ENCODE data around the gene NDUFB3. TPM values are rescaled to one million over a fixed set of nuclear protein-coding genes. Genes with fewer than 3 reads are reported as not detected.
"Not testable (repeated sequence)": the region's sequence is repeated elsewhere in the genome, so short reads cannot be mapped to it uniquely, and the experiment has no call there.

Gene NDUFB3
- total RNA-seq (2014; rRNA removed; shearing (Covaris generic)) = 161 and 184 TPM in 2 replicates
- polyA plus RNA-seq (2015; cell fraction: cytosol; rRNA removed) = 74.2 and 96.5 TPM in 2 replicates
- 9.8 and 17.3 TPM in 2 replicates for polyA plus RNA-seq (2015; cell fraction: nucleus; rRNA removed)

- peak; percentile 93 for DNase-seq (ENCODE audit: low read depth, low spot score)
- in situ Hi-C loops (cut with HindIII; ENCODE audit: low pct_unique_long_range_greater_than_20kb, low sequenced_read_pairs) = no loop called here
Observed at GRCh38 chr2:201071479-201072200, at the start of gene NDUFB3, which contains the start of gene HYCC2. Gene NDUFB3 (plus strand): TSS chr2:201072001. CDS start chr2:201078883, 6,882 bp downstream. Gene HYCC2 (minus strand): TSS chr2:201071671. CDS start chr2:201024009, 47,662 bp downstream.

- in situ Hi-C loops (cut with HindIII; ENCODE audit: low pct_unique_long_range_greater_than_20kb, low sequenced_read_pairs) = no loop called here
- no peak for DNase-seq (ENCODE audit: low read depth, low spot score)
Observed at GRCh38 chr2:201024518-201024917, 47.3 kb upstream of the NDUFB3 start.

- DNase-seq (ENCODE audit: low read depth, low spot score); in situ Hi-C loops (cut with HindIII; ENCODE audit: low pct_unique_long_range_greater_than_20kb, low sequenced_read_pairs): not testable (repeated sequence)
Observed at GRCh38 chr2:201034355-201034754, 37.4 kb upstream of the NDUFB3 start.

- DNase-seq (ENCODE audit: low read depth, low spot score); in situ Hi-C loops (cut with HindIII; ENCODE audit: low pct_unique_long_range_greater_than_20kb, low sequenced_read_pairs): not testable (repeated sequence)
Observed at GRCh38 chr2:201038361-201038760, 33.4 kb upstream of the NDUFB3 start.

GRCh38 chr2:201038855-201039254, 32.9 kb upstream of the NDUFB3 start:
- in situ Hi-C loops (cut with HindIII; ENCODE audit: low pct_unique_long_range_greater_than_20kb, low sequenced_read_pairs) = no loop called here
- no peak for DNase-seq (ENCODE audit: low read depth, low spot score)

GRCh38 chr2:201040867-201041628, 30.8 kb upstream of the NDUFB3 start:
- no peak for DNase-seq (ENCODE audit: low read depth, low spot score)
- in situ Hi-C loops (cut with HindIII; ENCODE audit: low pct_unique_long_range_greater_than_20kb, low sequenced_read_pairs) = no loop called here

GRCh38 chr2:201042451-201042850, 29.4 kb upstream of the NDUFB3 start:
- in situ Hi-C loops (cut with HindIII; ENCODE audit: low pct_unique_long_range_greater_than_20kb, low sequenced_read_pairs); DNase-seq (ENCODE audit: low read depth, low spot score): not testable (repeated sequence)

GRCh38 chr2:201043050-201043449, 28.8 kb upstream of the NDUFB3 start:
- DNase-seq (ENCODE audit: low read depth, low spot score); in situ Hi-C loops (cut with HindIII; ENCODE audit: low pct_unique_long_range_greater_than_20kb, low sequenced_read_pairs): not testable (repeated sequence)

GRCh38 chr2:201046881-201047280, 24.9 kb upstream of the NDUFB3 start:
- in situ Hi-C loops (cut with HindIII; ENCODE audit: low pct_unique_long_range_greater_than_20kb, low sequenced_read_pairs) = no loop called here
- no peak for DNase-seq (ENCODE audit: low read depth, low spot score)

GRCh38 chr2:201049455-201049854, 22.3 kb upstream of the NDUFB3 start:
- in situ Hi-C loops (cut with HindIII; ENCODE audit: low pct_unique_long_range_greater_than_20kb, low sequenced_read_pairs) = no loop called here
- DNase-seq (ENCODE audit: low read depth, low spot score) = no peak

- in situ Hi-C loops (cut with HindIII; ENCODE audit: low pct_unique_long_range_greater_than_20kb, low sequenced_read_pairs) = no loop called here
Observed at GRCh38 chr2:201057087-201057521, 14.7 kb upstream of the NDUFB3 start.

GRCh38 chr2:201057715-201058248, 14.0 kb upstream of the NDUFB3 start:
- in situ Hi-C loops (cut with HindIII; ENCODE audit: low pct_unique_long_range_greater_than_20kb, low sequenced_read_pairs) = no loop called here
- DNase-seq (ENCODE audit: low read depth, low spot score) = no peak

More at GRCh38 chr2:201057087-201057521, 14.7 kb upstream of the NDUFB3 start:
- DNase-seq (ENCODE audit: low read depth, low spot score) = peak; percentile 84

GRCh38 chr2:201058914-201059313, 12.9 kb upstream of the NDUFB3 start:
- in situ Hi-C loops (cut with HindIII; ENCODE audit: low pct_unique_long_range_greater_than_20kb, low sequenced_read_pairs) = no loop called here
- DNase-seq (ENCODE audit: low read depth, low spot score) = no peak

GRCh38 chr2:201059961-201060755, 11.6 kb upstream of the NDUFB3 start:
- in situ Hi-C loops (cut with HindIII; ENCODE audit: low pct_unique_long_range_greater_than_20kb, low sequenced_read_pairs) = no loop called here

GRCh38 chr2:201063516-201063915, 8.3 kb upstream of the NDUFB3 start:
- in situ Hi-C loops (cut with HindIII; ENCODE audit: low pct_unique_long_range_greater_than_20kb, low sequenced_read_pairs); DNase-seq (ENCODE audit: low read depth, low spot score): not testable (repeated sequence)

More at GRCh38 chr2:201059961-201060755, 11.6 kb upstream of the NDUFB3 start:
- DNase-seq (ENCODE audit: low read depth, low spot score) = no peak

- no peak for DNase-seq (ENCODE audit: low read depth, low spot score)
- in situ Hi-C loops (cut with HindIII; ENCODE audit: low pct_unique_long_range_greater_than_20kb, low sequenced_read_pairs) = no loop called here
Observed at GRCh38 chr2:201064797-201065329, 6.9 kb upstream of the NDUFB3 start.

- in situ Hi-C loops (cut with HindIII; ENCODE audit: low pct_unique_long_range_greater_than_20kb, low sequenced_read_pairs) = no loop called here
- DNase-seq (ENCODE audit: low read depth, low spot score) = peak; percentile 25
Observed at GRCh38 chr2:201070948-201071478, 788 bp upstream of the NDUFB3 start.

Measured in SK-MEL-5 (cell line).